ENCODE measurements around the gene LIPF.
"Not testable (repeated sequence)": the region's sequence is repeated elsewhere in the genome, so short reads cannot be mapped to it uniquely, and the experiment has no call there.

The LIPF gene

DNA sequence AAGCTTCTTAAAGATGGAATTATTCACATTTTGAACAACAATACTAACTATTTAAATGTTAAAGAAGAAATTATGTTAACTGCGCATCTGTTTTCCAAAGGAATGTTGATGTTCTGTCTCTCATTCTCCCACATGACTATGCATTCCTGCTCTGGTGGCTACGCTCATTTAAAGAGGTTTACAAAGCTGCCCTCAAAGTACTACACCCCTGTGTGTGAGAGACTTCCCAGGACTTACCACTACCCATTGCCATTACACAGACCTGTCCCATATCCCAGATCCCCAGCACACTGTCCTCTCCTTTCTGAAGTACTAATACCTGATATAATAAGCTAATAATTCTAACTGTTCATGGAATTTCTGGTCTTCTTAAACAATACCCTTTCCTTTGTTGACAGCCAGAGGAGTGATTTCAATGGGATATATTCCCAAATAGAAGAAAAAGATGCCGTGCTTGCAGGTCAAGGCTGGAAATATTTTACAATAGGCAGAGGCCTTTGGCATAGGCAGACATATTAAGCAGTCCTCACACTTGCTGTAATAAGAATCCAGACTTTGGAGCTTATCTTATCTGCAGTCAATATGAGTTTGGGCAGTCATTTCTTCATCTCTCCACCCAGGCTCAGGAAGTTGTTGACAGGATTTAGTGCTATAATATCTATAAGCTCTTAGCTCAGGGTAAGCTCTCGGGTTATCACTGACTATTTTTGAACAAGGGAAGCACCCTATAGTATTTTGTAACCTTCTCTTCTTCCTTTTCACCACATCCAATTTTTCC is 12.2 kb downstream of the LIPF start:
- DNase-seq (ENCODE audit: low read depth in 2 of 2), result no peak

DNA sequence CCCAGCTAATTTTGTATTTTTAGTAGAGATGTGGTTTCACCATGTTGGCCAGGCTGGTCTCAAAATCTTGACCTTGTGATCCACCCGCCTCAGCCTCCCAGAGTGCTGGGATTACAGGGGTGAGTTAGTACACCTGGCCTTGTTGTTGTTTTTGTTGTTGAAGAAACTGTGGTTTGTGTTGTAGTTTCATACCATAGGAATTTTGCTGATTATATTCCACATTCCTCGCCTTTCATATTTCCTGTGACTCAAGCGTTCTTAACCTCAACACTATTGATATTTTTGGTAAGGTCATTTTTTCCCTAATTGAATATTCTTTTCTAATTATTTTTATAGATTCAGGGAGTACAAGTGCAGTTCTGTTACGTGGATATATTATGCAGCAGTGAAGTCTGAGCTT is 16.7 kb downstream of the LIPF start:
- no peak for DNase-seq (ENCODE audit: low read depth in 2 of 2)

DNA sequence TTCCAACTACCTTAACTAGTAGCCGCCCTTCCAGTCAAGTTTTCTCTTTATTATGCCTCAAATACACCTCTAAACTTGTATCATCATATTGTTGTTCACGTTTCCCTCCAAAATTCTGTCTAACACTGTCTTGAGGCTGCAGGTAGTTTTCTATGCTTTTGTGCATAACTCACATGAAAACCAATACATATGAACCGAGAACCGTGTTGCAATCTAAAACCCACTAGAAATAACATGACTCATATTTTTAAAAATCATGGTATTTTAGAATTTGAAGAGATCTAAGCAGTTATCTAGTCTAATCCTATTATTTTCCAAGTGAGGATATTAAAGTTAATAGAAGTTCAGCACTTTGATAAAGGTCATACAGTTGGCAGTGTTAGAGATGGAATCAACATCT is 18.2 kb downstream of the LIPF start:
- no peak for DNase-seq (ENCODE audit: low read depth in 2 of 2)

DNA sequence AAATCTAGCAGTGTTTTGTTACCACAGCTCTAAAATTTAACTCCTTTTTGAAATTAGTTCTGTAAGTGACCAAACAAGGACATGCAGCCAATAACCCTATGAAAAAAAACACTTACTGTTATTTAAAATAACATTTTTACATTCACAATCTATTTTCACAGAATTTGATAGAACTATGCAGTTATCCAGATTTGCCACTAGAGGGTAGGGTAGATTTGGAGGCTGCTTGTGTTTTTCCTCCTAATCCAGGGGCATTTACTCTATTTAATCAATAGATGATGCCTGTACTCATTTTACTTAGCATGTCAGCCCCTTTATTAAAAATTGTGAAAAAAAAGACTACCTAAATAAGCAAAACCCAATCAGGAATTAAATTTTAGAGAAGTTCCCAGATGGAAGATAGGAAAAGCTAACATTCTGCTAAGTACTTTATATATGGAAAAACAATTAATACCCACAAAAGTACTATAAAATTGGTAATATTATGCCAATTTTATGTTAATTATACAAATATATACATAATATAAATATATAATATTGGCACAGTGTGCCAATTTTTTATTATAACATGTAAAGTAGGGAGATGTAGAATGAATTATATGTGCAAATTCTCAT is 23.7 kb downstream of the LIPF start:
- no peak for DNase-seq (ENCODE audit: low read depth in 2 of 2)

DNA sequence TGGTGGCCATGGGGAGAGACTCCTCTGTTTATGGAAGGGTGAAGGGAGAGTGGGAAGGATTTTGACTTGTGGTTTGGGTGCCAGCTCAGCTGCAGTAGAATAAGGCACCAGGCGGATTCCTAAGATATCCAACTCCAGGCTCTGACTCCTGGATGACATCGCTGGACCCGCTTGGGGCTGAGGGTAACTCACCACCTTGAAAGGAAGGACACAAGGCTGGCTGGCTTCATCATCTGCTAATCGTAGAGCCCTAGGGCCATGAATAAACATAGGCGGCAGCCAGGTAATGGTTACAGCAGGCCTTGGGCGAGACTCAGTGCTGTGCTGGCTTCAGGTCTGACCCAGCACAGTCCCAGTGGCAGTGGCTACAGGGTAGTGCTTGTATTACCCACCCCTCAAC is 25.1 kb downstream of the LIPF start:
- no peak for DNase-seq (ENCODE audit: low read depth in 2 of 2)

DNA sequence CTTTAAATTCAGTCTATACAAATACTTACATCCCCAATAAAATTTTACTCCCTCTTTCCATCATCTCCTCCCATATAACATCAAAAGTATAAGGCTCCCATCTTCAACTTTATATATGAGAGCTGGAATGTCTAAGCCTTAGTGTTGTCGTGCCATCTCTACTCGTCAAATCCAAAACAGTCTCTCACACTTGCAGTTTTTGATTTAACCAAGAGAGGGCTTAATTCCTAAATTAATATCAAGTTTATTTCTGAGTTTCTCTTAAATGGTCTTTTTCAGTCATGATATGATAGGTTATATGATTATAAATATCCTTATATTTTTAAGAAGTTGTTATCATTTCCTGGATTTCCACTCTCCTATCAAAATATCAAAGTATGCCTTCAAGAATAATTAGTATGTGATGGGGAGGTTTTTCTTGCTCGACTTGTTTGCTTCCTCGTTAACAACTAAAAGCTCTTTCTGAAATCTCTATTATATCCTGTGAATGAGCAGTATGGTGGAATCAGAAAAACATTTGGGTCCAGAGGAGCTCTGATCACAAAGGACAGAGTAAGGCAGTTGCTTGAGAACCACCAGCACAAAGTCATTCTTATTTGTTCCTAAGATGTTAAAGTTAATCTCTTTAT is 29.3 kb downstream of the LIPF start:
- DNase-seq (ENCODE audit: low read depth in 2 of 2), result no peak

DNA sequence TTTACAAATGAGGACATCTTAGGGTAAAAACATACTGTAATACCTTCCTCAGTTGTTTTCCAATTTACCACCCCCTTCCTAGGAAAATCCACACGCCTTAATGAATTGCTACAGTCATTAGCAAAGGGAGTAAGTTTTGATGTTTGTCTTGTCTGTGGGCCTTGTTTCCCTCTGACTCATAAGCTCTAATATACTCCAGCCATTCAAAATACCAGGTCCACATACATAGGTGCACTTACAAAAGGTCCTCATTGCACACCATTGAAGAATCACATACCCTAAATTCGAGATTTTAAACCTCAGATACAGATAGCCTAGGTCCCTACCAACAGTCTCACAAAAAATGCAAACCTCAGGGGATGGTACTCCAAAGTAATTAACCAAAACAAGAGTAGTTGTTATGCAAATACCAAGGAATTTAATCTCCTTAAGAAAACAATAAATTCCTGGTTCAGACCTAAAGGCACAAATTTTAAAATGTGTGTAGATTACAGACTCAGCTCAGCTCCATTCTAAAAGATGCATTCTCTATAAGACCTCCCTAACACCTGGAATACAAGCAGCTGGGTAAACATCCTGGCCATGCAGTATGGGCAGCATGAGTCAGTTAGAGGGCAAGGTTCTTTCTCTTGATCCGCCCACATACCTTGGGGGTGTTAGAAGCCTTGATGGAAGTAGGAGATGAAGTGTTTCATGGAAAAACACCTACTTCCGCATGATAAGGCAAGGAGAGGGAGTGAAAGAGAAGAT is 38.8 kb downstream of the LIPF start:
- DNase-seq (ENCODE audit: low read depth in 2 of 2), result no peak

DNA sequence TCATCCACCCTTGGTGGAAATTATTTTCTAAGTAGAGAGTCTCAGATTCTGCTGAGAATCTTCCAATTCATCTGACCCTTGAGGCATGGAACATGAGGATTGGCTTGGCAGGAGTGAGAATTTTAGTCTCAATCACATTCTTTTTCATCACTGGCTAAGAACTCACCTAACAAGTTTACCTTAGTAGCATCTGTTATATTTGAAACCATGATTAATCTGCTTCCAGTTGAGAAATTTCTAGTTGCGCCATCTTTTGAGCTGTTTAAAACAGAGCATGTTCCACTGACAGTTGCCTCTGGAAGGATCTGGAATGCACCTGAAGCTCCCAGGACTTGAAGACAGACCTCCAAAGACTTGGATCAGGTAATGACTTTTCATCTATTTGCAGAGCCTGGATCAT is 41.7 kb downstream of the LIPF start, which contains the start of gene LIPK:
TSS of gene LIPK (plus strand) at position 292 of the 400 bp plus-strand sequence. CDS start 18,295 bp downstream, outside the sequence.
- DNase-seq (ENCODE audit: low read depth in 2 of 2), result no peak

DNA sequence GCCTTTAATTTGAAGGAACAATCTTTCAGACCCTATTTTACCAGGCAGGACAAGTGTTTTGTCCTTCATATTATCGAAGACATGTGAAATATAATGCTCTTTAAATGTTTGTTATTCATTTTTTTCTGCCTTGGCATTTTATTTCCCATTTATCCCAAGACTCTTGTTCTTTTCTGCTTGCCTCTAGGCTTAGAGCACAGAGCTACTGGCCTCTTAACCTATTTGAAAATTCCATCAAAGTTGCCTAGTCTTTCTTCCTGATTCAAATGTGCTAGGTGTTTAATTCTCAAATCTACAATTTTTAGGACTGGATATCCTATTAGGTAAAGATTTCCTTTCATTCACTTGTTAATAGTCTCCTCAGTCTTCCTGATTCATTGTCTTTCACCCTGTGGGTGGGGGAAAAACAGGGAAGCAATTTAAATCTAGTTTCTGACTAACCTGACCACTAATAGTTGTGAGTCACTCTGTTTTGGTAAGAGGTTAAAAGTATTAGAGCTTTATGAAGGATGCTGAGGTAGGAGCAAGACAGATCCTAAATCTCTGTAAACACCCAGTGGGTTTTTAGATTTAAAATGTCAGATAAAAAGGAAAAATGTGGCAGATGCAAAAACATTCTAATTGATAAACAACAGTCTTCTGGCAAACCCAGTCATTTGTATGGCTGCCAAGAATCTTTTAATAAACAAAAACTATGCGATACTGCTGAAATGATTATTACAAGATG is 43.4 kb downstream of the LIPF start:
- DNase-seq (ENCODE audit: low read depth in 2 of 2), result no peak

DNA sequence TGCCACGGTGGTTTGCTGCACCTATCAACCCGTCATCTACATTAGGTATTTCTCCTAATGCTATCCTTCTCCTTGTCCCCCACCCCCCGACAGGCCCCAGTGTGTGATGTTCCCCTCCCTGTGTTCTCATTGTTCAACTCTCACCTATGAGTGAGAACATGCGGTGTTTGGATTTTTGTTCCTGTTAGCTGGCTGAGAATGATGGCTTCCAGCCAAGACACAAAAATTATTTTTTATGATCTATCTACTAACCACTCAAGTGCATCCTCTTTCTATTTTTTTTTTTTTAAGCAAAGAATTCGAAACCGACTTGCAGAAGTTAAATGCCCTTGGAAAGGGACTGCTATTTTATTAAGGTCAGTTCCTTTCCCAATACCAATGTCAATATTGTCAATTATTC is 45.1 kb downstream of the LIPF start:
- DNase-seq (ENCODE audit: low read depth in 2 of 2), result not testable (repeated sequence)

DNA sequence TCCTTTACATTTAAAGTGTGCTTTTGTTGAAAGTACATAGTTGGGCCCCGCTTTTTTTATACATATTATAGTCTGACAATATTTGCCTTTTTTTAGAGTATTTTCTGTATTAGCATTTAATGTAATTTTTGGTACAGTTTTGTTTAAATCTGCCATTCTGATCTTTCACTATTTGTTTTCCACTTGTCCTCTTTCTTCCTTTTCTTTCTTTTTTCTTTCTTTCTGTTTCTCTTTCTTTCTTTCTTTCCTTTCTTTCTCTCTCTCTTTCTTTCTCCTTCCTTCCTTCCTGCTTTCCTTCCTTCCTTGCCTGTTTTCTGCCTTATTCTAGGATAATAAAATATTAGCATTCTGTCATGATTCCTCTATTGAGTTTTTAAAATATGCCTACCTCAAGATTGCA is 51.3 kb downstream of the LIPF start:
- no peak for DNase-seq (ENCODE audit: low read depth in 2 of 2)

DNA sequence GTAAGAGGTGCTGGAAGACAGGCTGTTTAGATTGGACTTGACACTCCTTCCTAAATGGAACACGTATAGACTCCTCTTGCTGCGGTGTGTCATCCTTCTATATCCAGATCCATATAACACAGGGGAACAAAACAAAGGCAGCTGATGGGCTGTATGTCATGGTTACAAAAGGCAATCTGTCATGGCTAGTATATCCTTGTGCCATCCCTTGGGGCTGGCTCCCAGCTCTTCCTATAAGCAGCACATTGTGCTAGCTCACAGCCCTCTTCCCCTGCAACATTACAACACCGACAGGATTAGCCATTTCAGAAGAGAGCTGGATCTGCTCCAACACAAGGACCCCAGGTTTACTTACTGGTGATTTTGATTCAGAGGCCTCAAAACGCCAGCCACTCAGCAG is 57.1 kb downstream of the LIPF start:
- DNase-seq (ENCODE audit: low read depth in 2 of 2), result no peak

DNA sequence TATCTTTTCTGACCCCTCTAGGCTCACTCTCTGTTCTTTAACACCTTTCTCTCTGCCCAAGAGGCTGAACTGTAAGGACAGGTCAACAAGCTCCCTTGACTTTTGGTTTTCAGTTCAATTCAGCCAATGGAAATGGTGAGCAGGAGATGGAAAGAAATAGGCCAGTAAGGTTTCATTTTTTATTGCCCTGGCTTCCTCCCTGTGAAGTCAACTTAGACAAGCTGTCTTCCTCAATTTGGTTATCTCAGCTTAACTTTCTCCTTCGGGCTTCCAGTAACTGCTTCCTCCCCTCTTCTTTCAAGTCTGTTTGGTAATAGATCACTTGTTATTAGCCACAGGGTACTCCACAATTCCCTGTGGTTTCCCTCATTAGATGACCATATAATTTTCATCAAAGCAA is 61.6 kb downstream of the LIPF start:
- DNase-seq (ENCODE audit: low read depth in 2 of 2), result no peak

DNA sequence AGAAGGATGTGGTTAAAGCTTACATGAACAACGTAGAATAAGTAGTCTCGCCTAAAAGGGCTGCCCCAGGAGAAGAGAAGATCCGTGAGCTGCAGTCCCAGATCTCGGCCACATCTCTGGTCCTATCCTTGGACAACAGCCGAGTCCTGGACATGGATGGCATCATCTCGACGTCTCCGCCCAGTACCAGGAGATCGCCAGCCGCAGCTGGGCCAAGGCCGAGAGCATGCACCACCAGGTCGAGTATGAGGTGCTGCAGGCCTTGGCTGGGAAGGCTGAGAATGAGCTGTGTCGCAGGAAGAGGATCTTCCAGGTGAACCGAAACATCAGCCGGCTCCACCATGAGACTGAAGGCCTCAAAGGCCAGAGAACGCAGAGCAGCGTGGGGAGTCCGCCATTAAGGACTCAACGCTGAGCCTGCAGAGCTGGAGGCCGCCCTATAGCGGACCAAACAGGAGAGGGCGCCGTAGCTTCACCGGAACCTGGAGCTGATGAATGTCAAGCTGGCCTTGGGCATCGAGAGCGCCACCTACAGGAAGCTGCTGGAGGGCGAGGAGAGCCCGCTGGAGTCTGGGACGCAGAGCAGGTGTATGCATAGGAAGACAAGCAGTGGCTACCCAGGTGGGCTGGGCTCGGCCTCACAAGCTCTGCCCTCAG is 64.0 kb downstream of the LIPF start:
- no peak for DNase-seq (ENCODE audit: low read depth in 2 of 2)
